Endodermal cell (in vitro differentiated cells): ENCODE measurements around the gene TPK1. TPM values are rescaled to one million over a fixed set of nuclear protein-coding genes. Genes with fewer than 3 reads are reported as not detected.

Source experiments
- DNase-seq: peaks from one replicate; pipeline ENCODE4 v3.0.0-alpha.2; 2017
- H3K27ac ChIP-seq: 2 replicates; pipeline ENCODE4 v1.5.1; 2013; ENCODE audit warnings: mild to moderate bottlenecking, low read depth, low read length, moderate library complexity
- H3K27me3 ChIP-seq: 2 replicates; pipeline ENCODE4 v1.6.1; 2013; ENCODE audit warnings: mild to moderate bottlenecking, low read length, moderate library complexity; ENCODE audit not compliant: insufficient read depth, control insufficient read depth, poor library complexity, severe bottlenecking
- H3K36me3 ChIP-seq: 2 replicates; pipeline ENCODE4 v1.7.0; 2013; ENCODE audit warnings: mild to moderate bottlenecking, low read length, moderate library complexity; ENCODE audit not compliant: control insufficient read depth, insufficient read depth
- H3K4me1 ChIP-seq: one replicate; pipeline ENCODE4 v1.7.0; 2013; ENCODE audit warnings: low read length; ENCODE audit not compliant: control insufficient read depth, insufficient read depth
- H3K4me3 ChIP-seq: 2 replicates; pipeline ENCODE4 v1.5.1; 2013; ENCODE audit warnings: mild to moderate bottlenecking, low read length, moderate library complexity
- H3K9ac ChIP-seq: 2 replicates; pipeline ENCODE4 v1.6.1; 2013; ENCODE audit warnings: mild to moderate bottlenecking, low read length, moderate library complexity; ENCODE audit not compliant: poor library complexity, severe bottlenecking; ENCODE audit errors: extremely low read depth
- H3K9me3 ChIP-seq: 2 replicates; pipeline ENCODE4 v1.6.1; 2013; ENCODE audit warnings: mild to moderate bottlenecking, low read length, moderate library complexity; ENCODE audit not compliant: control insufficient read depth
- H3K27ac Mint-ChIP-seq: 2 replicates; pipeline ENCODE4 v1.8.0; 2020; ENCODE audit warnings: mixed read lengths
- H3K27me3 Mint-ChIP-seq: 2 replicates; pipeline ENCODE4 v1.8.0; 2021; ENCODE audit warnings: mild to moderate bottlenecking, mixed read lengths; ENCODE audit not compliant: insufficient read depth
- H3K36me3 Mint-ChIP-seq: 2 replicates; pipeline ENCODE4 v1.8.0; 2020; ENCODE audit warnings: low read depth, mixed read lengths
- H3K4me1 Mint-ChIP-seq: 2 replicates; pipeline ENCODE4 v1.8.0; 2020; ENCODE audit warnings: mixed read lengths
- H3K4me3 Mint-ChIP-seq: 2 replicates; pipeline ENCODE4 v1.8.0; 2020; ENCODE audit warnings: mild to moderate bottlenecking, moderate library complexity, mixed read lengths
- H3K9me3 Mint-ChIP-seq: 2 replicates; pipeline ENCODE4 v1.8.0; 2020; ENCODE audit warnings: mild to moderate bottlenecking, mixed read lengths
- CTCF ChIP-seq: fragments of 200-600 bp; sonication (generic); conservative IDR thresholded peaks from 2 replicates; pipeline ENCODE4 v1.5.0; 2021; ENCODE audit warnings: antibody characterized with exemption, mild to moderate bottlenecking
- WGBS, 2 experiments: methylation state at CpG; one replicate each; pipeline versions ENCODE4 v1.1.5 to v1.1.7; 2013; ENCODE audit warnings: missing lambda C conversion rate in 2 of 2, mixed read lengths in 1 of 2; ENCODE audit not compliant: insufficient coverage in 1 of 2, insufficient read length in 1 of 2; 5-methylcytosine and 5-hydroxymethylcytosine counted together
- total RNA-seq, 2 donors: library from RNA; stranded (reverse); fragmentation: NEBNext Ultra II Directional in 1 of 2; extraction: Animal tissue kit (Norgen Biotek cat#: 25700) in 1 of 2; gene quantifications; 2 replicates in 1 of 2; 3 replicates in 1 of 2; pipeline ENCODE4 v1.2.1, GENCODE V29; 2021

The TPK1 gene
- total RNA-seq, 2 donors from 2014 or later = 9.7 TPM

GRCh38 chr7:144771174-144771573 lies 64.7 kb downstream of the TPK1 start:
- Mint-ChIP-seq H3K27me3 (no peaks in the 10 kb centered on the region), H3K9me3 (no peaks in the 10 kb centered on the region), H3K27ac (no peak overlapping the region), H3K4me3 (no peak overlapping the region), H3K4me1 (peaks cover 5% of the 10 kb centered on the region), H3K36me3 (no peaks in the 10 kb centered on the region)
- H3K9me3 ChIP-seq = peaks cover 12% of the 10 kb centered on the region
- no peaks in the 10 kb centered on the region for H3K27me3 ChIP-seq
- no peak for DNase-seq
- no peak overlapping the region for H3K4me3 ChIP-seq
- H3K9ac ChIP-seq = no peak overlapping the region
- H3K27ac ChIP-seq = no peak overlapping the region
- peaks cover 2% of the 10 kb centered on the region for H3K4me1 ChIP-seq
- no peaks in the 10 kb centered on the region for H3K36me3 ChIP-seq
- TF ChIP-seq CTCF = no peak
- WGBS, 2 experiments = 75% methylated on average over 1 of the region's 2 CpGs; no CpG with 5 or more reads in 1 of the 2 experiments

GRCh38 chr7:144769352-144769751 lies 66.5 kb downstream of the TPK1 start:
- H3K9me3 Mint-ChIP-seq = no peaks in the 10 kb centered on the region
- Histone ChIP-seq H3K4me3 (no peak overlapping the region), H3K27ac (no peak overlapping the region), H3K36me3 (no peaks in the 10 kb centered on the region), H3K27me3 (no peaks in the 10 kb centered on the region), H3K4me1 (peaks cover 2% of the 10 kb centered on the region), H3K9ac (no peak overlapping the region), H3K9me3 (no peaks in the 10 kb centered on the region)
- H3K27me3 Mint-ChIP-seq = no peaks in the 10 kb centered on the region
- no peak overlapping the region for H3K27ac Mint-ChIP-seq
- no peak overlapping the region for H3K4me3 Mint-ChIP-seq
- no peak for TF ChIP-seq CTCF
- no peak for DNase-seq
- H3K36me3 Mint-ChIP-seq = no peaks in the 10 kb centered on the region
- H3K4me1 Mint-ChIP-seq = peaks cover 5% of the 10 kb centered on the region
- WGBS, 2 experiments = 92 to 94% methylated on average over 1 to 2 of the region's 2 CpGs

GRCh38 chr7:144768633-144769032 lies 67.2 kb downstream of the TPK1 start:
- Histone ChIP-seq H3K4me3 (no peak overlapping the region), H3K36me3 (no peaks in the 10 kb centered on the region), H3K27me3 (no peaks in the 10 kb centered on the region), H3K27ac (no peak overlapping the region), H3K9ac (no peak overlapping the region), H3K4me1 (peaks cover 2% of the 10 kb centered on the region), H3K9me3 (no peaks in the 10 kb centered on the region)
- Mint-ChIP-seq H3K4me1 (peaks cover 5% of the 10 kb centered on the region), H3K36me3 (no peaks in the 10 kb centered on the region), H3K27me3 (no peaks in the 10 kb centered on the region), H3K27ac (no peak overlapping the region), H3K9me3 (no peaks in the 10 kb centered on the region), H3K4me3 (no peak overlapping the region)
- DNase-seq = no peak
- 96 to 100% methylated on average over 2 of the region's 2 CpGs for WGBS, 2 experiments
- no peak for TF ChIP-seq CTCF
